Naive thymus-derived CD8-positive, alpha-beta T cell (primary cell): ENCODE data around the gene STEAP3. TPM values are rescaled to one million over a fixed set of nuclear protein-coding genes. Genes with fewer than 3 reads are reported as not detected.
"Not testable (repeated sequence)": the region's sequence is repeated elsewhere in the genome, so short reads cannot be mapped to it uniquely, and the experiment has no call there.

Experiments
- ATAC-seq, 2 donors: fragments of 150-1000 bp; cut with Tn5 transposase in 1 of 2; sonication (Bioruptor Pico), chemical (Tn5 transposase) in 1 of 2; 1 replicate in 1 of 2; 2 replicates in 1 of 2; pipeline ENCODE4 v1.10.0; 2021; ENCODE audit warnings: mild to moderate bottlenecking in 2 of 2, moderate library complexity in 2 of 2
- POLR2A ChIA-PET: fragments of 350-600 bp; sonication (Branson Sonifier 250); formaldehyde crosslinking; loops from one replicate; lab custom pipeline; 2021; ENCODE audit warnings: antibody characterized with exemption; lab: Charles Lee
- DNase-seq, 10 donors: peaks; one replicate each; pipeline versions ENCODE4 v3.0.0 to v3.0.0-alpha.2; 2020 to 2022
- H3K27ac Mint-ChIP-seq, 10 donors: one replicate each; pipeline ENCODE4 v1.8.0; 2020 to 2022; ENCODE audit warnings: mild to moderate bottlenecking in 10 of 10, mixed read lengths in 10 of 10, moderate library complexity in 4 of 10, inconsistent platforms in 1 of 10
- H3K27me3 Mint-ChIP-seq, 5 donors: one replicate each; pipeline ENCODE4 v1.8.0; 2021 to 2022; ENCODE audit warnings: mixed read lengths in 5 of 5
- H3K36me3 Mint-ChIP-seq, 3 donors: one replicate each; pipeline ENCODE4 v1.8.0; 2020 to 2022; ENCODE audit warnings: mixed read lengths in 3 of 3, mild to moderate bottlenecking in 2 of 3, inconsistent platforms in 1 of 3
- H3K4me1 Mint-ChIP-seq, 4 donors: one replicate each; pipeline ENCODE4 v1.8.0; 2021 to 2022; ENCODE audit warnings: mixed read lengths in 4 of 4
- H3K4me3 Mint-ChIP-seq, 10 donors: one replicate each; pipeline ENCODE4 v1.8.0; 2020 to 2022; ENCODE audit warnings: mild to moderate bottlenecking in 10 of 10, mixed read lengths in 10 of 10, moderate library complexity in 6 of 10, inconsistent platforms in 1 of 10
- H3K9me3 Mint-ChIP-seq, 9 donors: one replicate each; pipeline ENCODE4 v1.8.0; 2020 to 2022; ENCODE audit warnings: mixed read lengths in 9 of 9, mild to moderate bottlenecking in 3 of 9, inconsistent platforms in 1 of 9, moderate library complexity in 1 of 9
- polyA plus RNA-seq, 3 donors: library from polyadenylated mRNA; unstranded; fragments of 300-500 nt; fragmentation: Illumina TruSeq; gene quantifications; one replicate each; pipeline ENCODE4 v1.2.3, GENCODE V29; 2021
- total RNA-seq, 8 experiments: library from RNA in 2 of 8; stranded (reverse) in 2 of 8; gene quantifications; one replicate each; pipeline ENCODE4 v1.2.3 and lab custom pipeline; 2021 to 2026

The STEAP3 gene
- total and polyA plus RNA-seq, 5 experiments from 2014 or later, result 0.24 TPM; not detected in 4

- Mint-ChIP-seq H3K27me3 (peaks cover 0 to 9% (median 0%) of the 10 kb centered on the region in 5 donors), H3K4me3 (no peak overlapping the region), H3K27ac (no peak overlapping the region), H3K4me1 (peaks cover 0 to 3% (median 0%) of the 10 kb centered on the region in 4 donors), H3K9me3 (peaks cover 0 to 8% (median 2%) of the 10 kb centered on the region in 9 donors), H3K36me3 (peaks cover 0 to 15% (median 3%) of the 10 kb centered on the region in 3 donors)
- DNase-seq, result no peak
- POLR2A ChIA-PET, result no interaction called here
- ATAC-seq, result no peak
These were observed 42.0 kb downstream of the STEAP3 start for GRCh38 chr2:119265693-119266066.

GRCh38 chr2:119266091-119266589 lies 42.5 kb downstream of the STEAP3 start:
- peaks cover 0 to 16% (median 3%) of the 10 kb centered on the region in 3 donors for H3K36me3 Mint-ChIP-seq
- no peak for DNase-seq
- POLR2A ChIA-PET, result no interaction called here
- H3K27me3 Mint-ChIP-seq, result peaks cover 0 to 9% (median 0%) of the 10 kb centered on the region in 5 donors
- H3K27ac Mint-ChIP-seq, result no peak overlapping the region
- H3K4me1 Mint-ChIP-seq, result peaks cover 0 to 3% (median 0%) of the 10 kb centered on the region in 4 donors
- no peak for ATAC-seq
- peaks cover 0 to 8% (median 2%) of the 10 kb centered on the region in 9 donors for H3K9me3 Mint-ChIP-seq
- H3K4me3 Mint-ChIP-seq, result no peak overlapping the region

- Mint-ChIP-seq H3K36me3 (peaks cover 0 to 19% (median 5%) of the 10 kb centered on the region in 3 donors), H3K4me1 (peaks cover 0 to 3% (median 0%) of the 10 kb centered on the region in 4 donors), H3K27me3 (peaks cover 0 to 9% (median 2%) of the 10 kb centered on the region in 5 donors), H3K9me3 (peaks cover 0 to 15% (median 3%) of the 10 kb centered on the region in 9 donors), H3K27ac (no peak overlapping the region), H3K4me3 (no peak overlapping the region)
- ATAC-seq (no peak), DNase-seq (no peak)
- POLR2A ChIA-PET, result no interaction called here
These were observed 44.0 kb downstream of the STEAP3 start for GRCh38 chr2:119267604-119268003.

- ATAC-seq, result no peak
- H3K36me3 Mint-ChIP-seq, result peaks cover 2 to 8% (median 3%) of the 10 kb centered on the region in 3 donors
- DNase-seq, result no peak
These were observed 53.2 kb downstream of the STEAP3 start for GRCh38 chr2:119276864-119277263.

GRCh38 chr2:119278385-119278784 lies 54.8 kb downstream of the STEAP3 start:
- POLR2A ChIA-PET, H3K27me3 Mint-ChIP-seq, DNase-seq, H3K36me3 Mint-ChIP-seq, H3K4me3 Mint-ChIP-seq, H3K27ac Mint-ChIP-seq, ATAC-seq, H3K9me3 Mint-ChIP-seq, H3K4me1 Mint-ChIP-seq: not testable (repeated sequence)

More at GRCh38 chr2:119276864-119277263, 53.2 kb downstream of the STEAP3 start:
- Mint-ChIP-seq H3K4me3 (no peak overlapping the region), H3K4me1 (no peaks in the 10 kb centered on the region), H3K27ac (no peak overlapping the region), H3K27me3 (peaks cover 0 to 2% (median 0%) of the 10 kb centered on the region in 5 donors), H3K9me3 (peaks cover 0 to 22% (median 4%) of the 10 kb centered on the region in 9 donors)
- POLR2A ChIA-PET, result no interaction called here

GRCh38 chr2:119278946-119279345 lies 55.3 kb downstream of the STEAP3 start:
- ATAC-seq, result no peak
- Mint-ChIP-seq H3K4me1 (no peaks in the 10 kb centered on the region), H3K27me3 (no peaks in the 10 kb centered on the region), H3K27ac (no peak overlapping the region), H3K9me3 (peaks cover 0 to 4% (median 0%) of the 10 kb centered on the region in 9 donors), H3K4me3 (no peak overlapping the region), H3K36me3 (peaks cover 0 to 4% (median 3%) of the 10 kb centered on the region in 3 donors)
- POLR2A ChIA-PET, result no interaction called here
- DNase-seq, result no peak

GRCh38 chr2:119279666-119280065 lies 56.0 kb downstream of the STEAP3 start:
- ATAC-seq, result no peak
- Mint-ChIP-seq H3K4me1 (no peaks in the 10 kb centered on the region), H3K27ac (no peak overlapping the region), H3K27me3 (no peaks in the 10 kb centered on the region), H3K9me3 (peaks cover 0 to 3% (median 0%) of the 10 kb centered on the region in 9 donors), H3K4me3 (no peak overlapping the region), H3K36me3 (peaks cover 0 to 3% (median 2%) of the 10 kb centered on the region in 3 donors)
- DNase-seq, result no peak
- POLR2A ChIA-PET, result no interaction called here

GRCh38 chr2:119280680-119281079 lies 57.0 kb downstream of the STEAP3 start:
- H3K36me3 Mint-ChIP-seq, result peaks cover 0 to 5% (median 2%) of the 10 kb centered on the region in 3 donors
- DNase-seq, result no peak
- H3K4me1 Mint-ChIP-seq, result no peaks in the 10 kb centered on the region
- no peak overlapping the region for H3K27ac Mint-ChIP-seq
- no peak for ATAC-seq
- POLR2A ChIA-PET, result no interaction called here
- no peaks in the 10 kb centered on the region for H3K27me3 Mint-ChIP-seq
- H3K9me3 Mint-ChIP-seq, result peaks cover 0 to 3% (median 0%) of the 10 kb centered on the region in 9 donors
- H3K4me3 Mint-ChIP-seq, result no peak overlapping the region

- Mint-ChIP-seq H3K9me3 (no peaks in the 10 kb centered on the region), H3K27ac (peak overlapping the region in 1 of 10 donors; percentile 14), H3K27me3 (no peaks in the 10 kb centered on the region), H3K36me3 (peaks cover 0 to 15% (median 2%) of the 10 kb centered on the region in 3 donors), H3K4me1 (no peaks in the 10 kb centered on the region), H3K4me3 (no peak overlapping the region)
- DNase-seq, result no peak
- ATAC-seq, result no peak
- POLR2A ChIA-PET, result no interaction called here
These were observed 58.7 kb downstream of the STEAP3 start for GRCh38 chr2:119282146-119282995.

- peaks cover 0 to 15% (median 2%) of the 10 kb centered on the region in 3 donors for H3K36me3 Mint-ChIP-seq
- H3K9me3 Mint-ChIP-seq, result no peaks in the 10 kb centered on the region
- no peak for ATAC-seq
- no peaks in the 10 kb centered on the region for H3K27me3 Mint-ChIP-seq
- H3K27ac Mint-ChIP-seq, result no peak overlapping the region
- no peak for DNase-seq
- no peaks in the 10 kb centered on the region for H3K4me1 Mint-ChIP-seq
- POLR2A ChIA-PET, result no interaction called here
- H3K4me3 Mint-ChIP-seq, result no peak overlapping the region
These were observed 59.4 kb downstream of the STEAP3 start for GRCh38 chr2:119282996-119283511.

GRCh38 chr2:119283873-119284331 lies 60.3 kb downstream of the STEAP3 start:
- H3K27ac Mint-ChIP-seq, result no peak overlapping the region
- ATAC-seq (no peak), DNase-seq (no peak)
- POLR2A ChIA-PET, result no interaction called here
- H3K9me3 Mint-ChIP-seq, result no peaks in the 10 kb centered on the region
- H3K4me1 Mint-ChIP-seq, result no peaks in the 10 kb centered on the region
- no peaks in the 10 kb centered on the region for H3K27me3 Mint-ChIP-seq
- no peak overlapping the region for H3K4me3 Mint-ChIP-seq
- H3K36me3 Mint-ChIP-seq, result peaks cover 0 to 15% (median 0%) of the 10 kb centered on the region in 3 donors

GRCh38 chr2:119286661-119287060 lies 63.0 kb downstream of the STEAP3 start:
- H3K4me1 Mint-ChIP-seq, result peaks cover 0 to 10% (median 0%) of the 10 kb centered on the region in 4 donors
- H3K36me3 Mint-ChIP-seq, result peaks cover 0 to 12% (median 0%) of the 10 kb centered on the region in 3 donors
- ATAC-seq, result no peak
- no peaks in the 10 kb centered on the region for H3K27me3 Mint-ChIP-seq
- H3K4me3 Mint-ChIP-seq, result no peak overlapping the region
- no peak for DNase-seq
- H3K27ac Mint-ChIP-seq, result no peak overlapping the region
- H3K9me3 Mint-ChIP-seq, result no peaks in the 10 kb centered on the region
- POLR2A ChIA-PET, result no interaction called here

- no peak for DNase-seq
- no peak for ATAC-seq
These were observed 64.9 kb downstream of the STEAP3 start for GRCh38 chr2:119288576-119288975.

More at GRCh38 chr2:119288576-119288975, 64.9 kb downstream of the STEAP3 start:
- Mint-ChIP-seq H3K4me1 (peaks cover 0 to 10% (median 1%) of the 10 kb centered on the region in 4 donors), H3K27me3 (no peaks in the 10 kb centered on the region), H3K9me3 (no peaks in the 10 kb centered on the region), H3K27ac (no peak overlapping the region), H3K4me3 (no peak overlapping the region), H3K36me3 (peaks cover 0 to 12% (median 0%) of the 10 kb centered on the region in 3 donors)
- POLR2A ChIA-PET, result no interaction called here
